Ammon's horn (tissue), 1 donor: Measurements from ENCODE around the gene ANKMY2.
A peak's percentile ranks its signal among the peaks of the same experiment; 100 is the strongest.
"Not testable (repeated sequence)": the region's sequence is repeated elsewhere in the genome, so short reads cannot be mapped to it uniquely, and the experiment has no call there.

Source experiments
- DNase-seq: peaks from one replicate; pipeline ENCODE4 v3.0.0-alpha.2; 2016; ENCODE audit warnings: low spot score

Gene ANKMY2

DNA sequence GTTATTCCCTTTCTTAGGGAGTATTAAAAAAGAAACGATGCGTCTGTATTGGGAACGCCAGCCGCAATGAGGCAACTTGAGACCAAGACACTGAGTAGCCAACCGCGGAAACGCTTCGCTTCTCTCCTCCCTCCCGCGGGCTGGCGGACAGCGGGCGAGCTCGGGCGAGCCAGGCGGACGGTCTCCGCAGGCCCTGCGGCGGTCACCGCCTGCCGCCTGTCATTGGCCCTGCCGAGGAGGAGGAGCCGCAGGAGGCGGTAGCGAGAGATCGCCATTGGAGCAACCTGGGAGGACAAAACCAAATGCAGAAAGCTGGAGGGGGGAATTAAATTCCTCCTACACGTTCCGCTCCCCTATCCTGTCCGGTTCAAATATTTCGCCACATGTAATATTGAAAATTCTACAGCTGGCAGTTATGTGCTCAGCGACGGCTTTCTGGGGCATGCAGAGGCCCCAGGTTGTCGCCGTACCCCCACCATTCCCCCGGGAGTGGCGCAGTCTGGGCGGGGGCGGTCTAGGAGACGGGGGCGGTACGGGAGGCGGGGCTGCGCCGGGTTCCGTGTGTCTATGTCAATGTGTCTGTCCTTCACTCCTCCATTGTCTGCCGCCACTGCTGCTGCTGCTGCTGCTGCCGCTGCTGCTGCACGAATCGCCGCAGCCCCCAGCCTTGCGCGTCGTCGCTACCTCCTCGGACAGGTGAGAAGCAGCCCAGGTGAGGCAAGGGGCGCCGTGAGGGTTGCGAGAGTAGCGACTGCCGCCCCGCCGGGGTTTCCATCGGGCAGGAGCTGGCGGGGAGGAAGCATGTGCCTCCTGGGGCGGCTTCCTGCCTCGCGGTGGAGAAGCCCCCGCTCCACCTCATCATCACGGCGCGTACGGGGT lies at the start of gene ANKMY2, which contains the start of gene BZW2:
Gene ANKMY2 (minus strand): TSS at position 162 of the 879 bp plus-strand sequence. CDS start 181 bp downstream, outside the sequence.
Gene BZW2 (plus strand): TSS at position 589 of the 879 bp plus-strand sequence. CDS start 19,263 bp downstream, outside the sequence.
- DNase-seq = peak; percentile 98

GRCh38 chr7:16694806-16695205 lies 49.3 kb upstream of the ANKMY2 start:
- DNase-seq = no peak

DNA sequence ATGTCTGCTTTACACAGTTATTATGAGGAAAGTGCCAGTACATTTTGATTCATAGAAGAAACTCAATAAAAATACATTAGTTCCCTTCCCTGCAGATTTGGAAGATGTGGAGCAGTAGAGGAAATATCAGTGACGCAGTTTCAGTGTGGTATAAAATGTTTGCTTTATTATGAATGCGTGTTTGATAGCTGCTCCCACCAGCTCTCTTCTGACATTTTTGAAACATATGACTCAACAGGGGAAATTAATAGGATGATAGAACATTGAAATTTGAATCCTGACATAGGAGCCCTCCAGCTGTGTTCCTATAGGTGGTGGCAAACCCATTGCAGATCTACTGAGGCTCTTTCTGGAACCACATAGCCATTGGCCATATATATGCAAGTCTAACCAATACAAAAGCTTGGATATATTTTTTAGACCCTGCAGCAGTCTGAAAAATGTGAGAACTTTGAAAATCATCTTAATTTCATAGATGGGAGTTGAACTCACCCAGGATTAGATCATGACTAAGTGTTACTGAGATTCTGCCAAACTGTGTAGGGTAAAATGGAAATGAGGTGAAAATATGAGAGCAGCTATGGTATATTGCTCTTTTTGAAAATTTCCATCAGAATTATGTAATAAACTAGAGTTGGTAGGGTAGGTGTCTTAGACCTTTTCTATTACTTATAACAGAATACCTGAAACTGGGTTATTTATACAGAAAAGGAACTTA lies 48.2 kb upstream of the ANKMY2 start:
- no peak for DNase-seq

- no peak for DNase-seq
These were observed 45.7 kb upstream of the ANKMY2 start for GRCh38 chr7:16691241-16691640.

DNA sequence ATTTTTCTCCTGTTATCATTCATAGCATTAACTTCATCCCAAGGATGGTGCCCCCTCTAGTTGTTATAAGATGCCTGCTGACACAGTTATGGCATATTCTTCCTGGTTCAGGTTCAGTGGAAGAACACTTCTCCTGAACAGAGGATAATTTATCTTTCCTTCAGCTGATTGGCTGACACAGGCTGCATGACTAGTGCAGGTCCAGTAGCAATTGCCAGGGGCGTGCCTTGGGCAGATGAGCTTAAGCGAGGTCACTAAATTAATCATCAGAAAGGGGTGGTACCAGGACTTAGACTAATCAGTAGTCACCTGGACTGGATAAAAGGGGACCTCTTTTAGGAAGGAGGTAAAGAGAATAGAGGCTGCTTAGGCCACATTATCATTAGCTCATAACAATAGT lies 42.7 kb upstream of the ANKMY2 start:
- no peak for DNase-seq

GRCh38 chr7:16685535-16685934 lies 40.0 kb upstream of the ANKMY2 start:
- no peak for DNase-seq

GRCh38 chr7:16684935-16685334 lies 39.4 kb upstream of the ANKMY2 start:
- no peak for DNase-seq

DNA sequence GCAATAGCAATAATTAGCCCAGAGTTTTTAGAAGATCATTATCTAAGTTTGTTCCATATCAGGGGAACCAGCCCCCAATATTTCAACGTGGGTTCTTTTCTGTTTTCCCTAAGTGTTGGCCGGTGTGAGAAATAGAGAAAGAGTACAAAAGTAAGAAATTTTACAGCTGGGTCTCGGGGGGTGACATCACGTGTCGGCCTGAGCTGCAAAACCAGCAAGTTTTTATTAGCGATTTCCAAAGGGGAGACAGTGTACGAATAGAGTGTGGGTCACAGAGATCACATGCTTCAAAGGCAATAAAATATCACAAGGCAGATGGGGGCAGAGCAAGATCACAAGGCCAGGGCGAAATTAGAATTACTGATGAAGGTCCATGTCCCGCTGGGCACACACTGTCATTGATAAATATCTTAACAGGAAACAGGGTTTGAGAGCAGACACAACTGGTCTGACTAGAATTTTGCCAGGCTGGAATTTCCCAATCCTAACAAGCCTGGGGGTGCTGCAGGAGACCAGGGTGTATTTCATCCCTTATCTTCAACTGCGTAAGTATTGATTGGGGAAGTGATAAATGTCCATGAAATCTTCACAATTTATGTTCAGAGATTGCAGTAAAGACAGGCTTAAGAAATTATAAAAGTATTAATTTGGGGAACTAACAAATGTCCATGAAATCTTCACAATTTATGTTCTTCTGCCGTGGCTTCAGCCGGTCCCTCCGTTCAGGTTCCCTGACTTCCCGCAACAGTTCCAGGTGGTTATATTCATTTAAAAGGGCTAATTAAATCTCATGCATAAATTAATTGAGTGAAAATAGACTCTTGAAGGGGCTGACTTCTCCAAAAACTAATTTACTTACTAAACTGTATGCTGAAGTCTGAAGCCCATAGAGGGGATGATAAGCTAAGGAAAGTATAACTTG lies 33.4 kb upstream of the ANKMY2 start:
- not testable (repeated sequence) for DNase-seq

DNA sequence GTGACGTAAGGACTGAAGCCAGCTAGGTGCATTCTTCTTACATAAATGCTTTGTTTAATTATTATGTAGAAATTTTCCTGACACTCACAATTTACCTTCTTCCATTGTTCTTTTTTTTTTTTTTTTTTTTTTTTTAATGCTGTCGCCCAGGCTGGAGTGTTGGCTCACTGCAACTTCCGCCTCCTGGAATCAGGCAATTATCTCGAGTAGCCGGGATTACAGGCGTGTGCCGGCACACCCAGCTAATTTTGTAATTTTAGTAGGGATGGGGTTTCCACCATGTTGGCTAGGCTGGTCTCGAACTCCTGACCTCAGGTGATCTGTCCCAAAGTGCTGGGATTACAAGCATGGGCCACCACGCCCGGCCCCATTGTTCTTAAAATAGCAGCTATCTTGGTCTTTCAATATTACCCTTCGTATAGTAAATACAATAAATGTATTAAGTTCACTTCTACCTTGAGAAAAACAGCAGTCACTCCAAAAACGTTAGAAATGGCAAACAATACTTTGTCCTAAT lies 32.5 kb upstream of the ANKMY2 start:
- DNase-seq = no peak

DNA sequence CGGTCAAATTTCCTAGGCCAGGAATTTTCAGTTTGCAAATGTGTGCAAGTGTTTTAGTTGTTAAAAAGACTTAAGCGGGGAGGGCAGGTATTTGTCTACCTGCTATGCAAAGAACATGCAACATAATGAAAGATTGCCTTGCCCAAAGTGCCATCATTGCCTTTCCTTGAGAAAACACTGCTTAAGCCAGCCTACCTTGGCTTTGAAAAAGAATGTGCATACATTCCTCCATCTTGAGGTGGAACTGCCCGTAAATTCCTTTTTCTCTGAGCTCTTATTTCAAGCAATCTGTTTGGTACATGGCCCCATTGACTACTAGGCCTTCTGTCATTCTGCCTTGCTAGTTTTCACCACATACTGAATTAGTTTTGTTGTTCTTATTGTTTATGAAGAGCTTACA lies 29.7 kb upstream of the ANKMY2 start:
- DNase-seq = no peak

GRCh38 chr7:16671811-16672210 lies 26.3 kb upstream of the ANKMY2 start:
- no peak for DNase-seq

DNA sequence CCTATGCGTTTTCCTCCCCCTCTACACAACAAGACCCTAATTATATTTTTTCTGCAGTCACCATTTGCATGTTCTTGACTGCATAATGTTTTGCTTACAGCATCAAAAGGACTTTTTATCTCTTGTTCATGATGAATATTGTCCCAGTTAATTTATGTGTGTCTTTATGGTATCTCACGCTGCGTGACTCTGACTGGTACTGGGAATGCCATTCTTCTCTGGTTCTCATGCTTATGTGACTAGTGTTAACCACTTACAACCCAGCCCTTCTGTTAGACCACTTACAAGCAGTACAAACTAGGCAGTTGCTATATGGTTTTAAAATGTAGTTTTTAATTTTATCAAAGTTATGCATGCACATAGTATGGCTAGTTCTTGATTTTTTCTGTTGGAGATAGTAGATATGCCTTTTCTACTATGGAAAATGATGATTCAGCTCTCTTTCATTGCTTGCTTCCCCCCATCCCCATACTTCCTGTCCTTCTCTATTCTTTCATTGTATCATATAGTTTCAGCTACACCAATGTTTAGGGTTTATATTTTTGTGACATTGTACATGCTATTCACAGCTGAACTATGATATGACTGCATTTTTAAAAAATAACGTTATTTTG lies 25.3 kb upstream of the ANKMY2 start:
- DNase-seq = no peak

GRCh38 chr7:16670021-16670420 lies 24.5 kb upstream of the ANKMY2 start:
- DNase-seq = no peak

- no peak for DNase-seq
These were observed 24.0 kb upstream of the ANKMY2 start for GRCh38 chr7:16669581-16669980.

DNA sequence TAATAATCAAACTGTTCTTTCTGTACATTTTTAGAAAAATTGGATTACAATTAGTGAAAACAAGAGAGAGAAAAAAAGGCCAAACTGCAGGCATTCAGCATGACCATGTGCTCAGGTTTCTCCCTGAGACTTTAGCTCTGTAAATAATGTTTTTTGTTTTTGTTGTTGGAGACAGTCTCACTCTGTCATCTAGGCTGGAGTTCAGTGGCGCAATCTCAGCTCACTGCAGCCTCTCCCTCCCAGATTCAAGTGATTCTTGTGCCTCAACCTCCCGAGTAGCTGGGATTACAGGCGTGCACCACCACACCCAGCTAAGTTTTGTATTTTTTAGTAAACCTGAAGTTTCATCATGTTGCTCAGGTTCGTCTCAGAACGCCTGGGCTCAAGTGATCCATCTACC lies 23.4 kb upstream of the ANKMY2 start:
- no peak for DNase-seq

DNA sequence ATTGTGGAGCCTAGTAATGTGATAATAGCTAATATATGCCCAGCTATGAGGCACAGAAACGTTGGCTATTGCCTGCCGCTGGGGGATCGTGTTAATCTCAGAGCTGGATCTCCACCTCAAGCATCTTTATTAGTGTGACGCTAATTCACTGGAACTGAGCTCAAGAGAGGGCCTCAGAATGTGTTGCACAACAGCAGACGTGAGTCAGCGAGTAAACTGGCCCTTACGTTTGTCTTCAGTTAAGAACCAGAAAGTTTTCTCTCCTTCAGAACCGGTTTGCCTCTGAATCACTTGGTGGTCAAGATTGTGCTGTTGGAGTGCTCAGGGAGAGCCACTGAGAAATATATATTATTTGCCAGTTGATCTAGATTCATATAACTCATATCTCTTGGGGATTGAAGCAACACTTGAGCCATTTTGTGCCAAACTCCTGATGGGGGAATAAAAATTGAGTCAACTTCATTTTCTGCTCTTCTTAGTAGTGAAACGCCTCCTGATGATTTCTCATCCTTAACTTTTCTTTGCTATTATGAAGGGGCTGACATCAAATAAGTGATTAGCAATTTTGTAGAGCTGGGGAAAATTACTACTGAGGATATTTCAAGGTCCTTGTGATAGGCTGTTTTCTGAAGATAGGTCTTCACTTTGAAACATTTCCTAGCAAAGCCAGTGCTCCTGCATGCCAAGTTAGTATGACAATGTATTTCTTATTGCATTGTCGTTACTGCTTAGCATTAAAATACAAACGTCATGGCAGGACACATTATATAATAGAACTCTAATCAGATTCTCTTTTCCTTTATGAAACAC lies 22.7 kb upstream of the ANKMY2 start:
- no peak for DNase-seq

DNA sequence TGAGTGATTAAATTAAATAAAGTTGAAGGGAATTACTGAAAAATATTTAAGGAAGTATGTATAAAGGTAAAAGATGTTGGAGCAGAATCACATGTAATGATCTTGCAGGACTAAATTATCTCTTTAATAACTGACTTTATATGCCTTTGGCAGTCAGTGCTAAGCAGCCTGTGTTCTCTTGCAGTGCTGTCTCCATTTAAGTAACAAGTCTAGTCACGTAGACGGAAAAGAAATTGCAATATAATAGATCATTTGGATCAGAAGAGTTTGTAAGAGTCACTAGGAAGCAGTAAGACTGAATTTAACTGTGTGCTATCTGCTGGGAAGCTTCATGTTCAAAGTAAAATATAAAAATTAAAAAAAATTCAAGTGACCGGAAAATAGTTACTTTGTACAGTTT lies 21.8 kb upstream of the ANKMY2 start:
- DNase-seq = no peak

GRCh38 chr7:16661924-16662323 lies 16.4 kb upstream of the ANKMY2 start:
- DNase-seq = no peak

DNA sequence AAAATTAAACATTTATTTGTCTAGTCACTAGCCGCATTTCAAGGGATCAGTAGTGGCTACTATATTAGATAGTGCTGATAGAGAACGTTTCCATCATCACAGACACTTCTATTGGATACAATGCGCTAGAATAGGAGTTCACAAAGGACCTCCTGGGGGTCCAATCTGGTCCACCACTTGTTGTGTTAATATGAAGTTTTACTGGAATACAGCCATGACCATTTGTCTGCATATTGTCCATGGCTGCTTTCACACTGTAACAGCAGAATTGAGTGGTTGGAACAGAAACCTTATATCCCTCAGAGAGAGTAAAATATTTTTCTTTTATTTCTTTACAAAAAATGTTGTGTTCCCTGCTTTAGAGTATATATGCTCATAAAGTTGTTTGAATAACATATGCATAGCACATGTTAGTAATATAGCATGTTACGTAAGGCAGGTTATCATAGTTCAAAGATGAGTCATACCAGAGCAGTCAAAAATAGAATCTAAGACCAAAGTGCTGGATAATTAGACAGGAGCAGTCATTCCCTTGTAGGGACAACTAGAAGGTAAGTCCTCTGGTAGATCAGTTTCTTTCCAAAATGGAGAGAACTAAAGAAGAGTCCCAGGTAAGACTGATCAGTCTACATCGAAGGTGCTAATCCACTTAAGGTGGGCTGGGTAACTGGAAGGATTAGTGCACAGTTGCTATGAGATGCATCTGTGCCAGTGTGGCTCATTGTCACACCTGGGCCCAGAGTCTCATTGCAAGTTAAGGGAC lies 15.3 kb upstream of the ANKMY2 start:
- DNase-seq = no peak
